ENCODE data around the gene ECHS1.

ECHS1 gene

GRCh38 chr10:133373174-133374090 lies at the start of gene ECHS1:
Gene ECHS1, minus strand, starts transcription at chr10:133373354. Its CDS starts 21 bp downstream, at chr10:133373333.
- ChIA-PET CTCF (interaction anchor here (1.6 kb wide), 2 partner anchors 16 to 64 kb away, joined by 3 to 4 read pairs; no protein-coding TSS in a partner anchor), POLR2A (interaction anchor here (0.9 kb wide), 1 partner anchor 95 kb away, joined by 4 read pairs; no protein-coding TSS in a partner anchor)
- peak; percentile 99 for DNase-seq (ENCODE audit: extremely low spot score)
- no peak for TF ChIP-seq CTCF (IDR thresholded peaks at IDR 0.05; ENCODE audit: control extremely low read depth, extremely low read depth, low read depth, missing control alignments)

- POLR2A ChIA-PET = interaction anchor here (0.5 kb wide), 1 partner anchor 54 kb away, joined by 5 read pairs; no protein-coding TSS in a partner anchor
- DNase-seq (ENCODE audit: extremely low spot score) = no peak
- no peak for TF ChIP-seq CTCF (IDR thresholded peaks at IDR 0.05; ENCODE audit: control extremely low read depth, extremely low read depth, low read depth, missing control alignments)
- CTCF ChIA-PET = interaction anchor here (1.1 kb wide), 1 partner anchor 21 kb away, joined by 3 read pairs; no protein-coding TSS in a partner anchor
Observed at GRCh38 chr10:133422223-133422806, 49.2 kb upstream of the ECHS1 start.

GRCh38 chr10:133421336-133422222 lies 48.4 kb upstream of the ECHS1 start:
- POLR2A ChIA-PET = interaction anchor here (0.5 kb wide), 1 partner anchor 54 kb away, joined by 5 read pairs; no protein-coding TSS in a partner anchor
- no peak for TF ChIP-seq CTCF (IDR thresholded peaks at IDR 0.05; ENCODE audit: control extremely low read depth, extremely low read depth, low read depth, missing control alignments)
- CTCF ChIA-PET = interaction anchor here (1.1 to 2.1 kb wide), 2 partner anchors 20 to 92 kb away, joined by 3 to 9 read pairs; no protein-coding TSS in a partner anchor
- DNase-seq (ENCODE audit: extremely low spot score) = peak; percentile 26

DNA sequence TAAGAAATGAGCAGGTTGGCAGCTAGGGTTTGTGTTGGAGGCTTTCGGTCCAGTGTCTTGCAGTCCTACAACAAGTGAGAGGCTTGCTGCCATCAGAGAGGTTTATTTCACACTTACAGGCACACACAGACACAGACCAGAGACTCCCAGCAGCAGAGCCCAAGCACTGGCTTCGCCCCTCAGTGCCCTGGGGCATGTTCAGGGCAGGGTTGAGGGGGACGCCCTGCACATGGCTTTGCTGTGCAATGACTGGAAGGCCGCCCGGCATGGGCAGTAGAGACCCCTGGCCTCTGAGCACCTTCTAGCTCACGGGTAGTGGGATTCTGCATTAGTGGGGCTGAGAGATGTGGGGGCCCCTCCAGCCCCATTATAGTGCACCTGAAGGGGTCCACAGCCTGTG lies 47.4 kb upstream of the ECHS1 start:
- ChIA-PET POLR2A (no interaction called here), CTCF (interaction anchor here (2.1 kb wide), 1 partner anchor 91 kb away, joined by 9 read pairs; no protein-coding TSS in a partner anchor)
- TF ChIP-seq CTCF (IDR thresholded peaks at IDR 0.05; ENCODE audit: control extremely low read depth, extremely low read depth, low read depth, missing control alignments) = no peak
- DNase-seq (ENCODE audit: extremely low spot score) = no peak

DNA sequence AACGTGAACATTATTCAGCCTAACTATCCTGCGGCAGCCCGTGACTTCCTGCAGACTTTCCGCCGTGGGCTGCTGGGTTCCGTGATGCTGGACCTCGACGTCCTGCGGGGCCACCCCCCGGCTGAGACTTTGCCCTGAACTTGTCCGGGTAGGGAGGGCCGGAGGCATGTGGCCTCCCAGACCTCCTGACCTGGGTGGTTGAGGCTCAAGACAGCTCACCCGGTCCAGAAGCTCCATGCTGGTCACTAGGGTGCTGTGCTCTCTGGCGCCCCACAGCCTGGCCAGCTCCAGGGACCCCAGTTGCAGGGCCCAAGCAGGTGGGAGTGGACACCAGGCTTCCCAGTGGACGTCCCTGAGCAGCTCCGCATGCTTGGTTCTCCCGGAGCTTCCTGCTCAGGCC lies 46.9 kb upstream of the ECHS1 start:
- TF ChIP-seq CTCF (IDR thresholded peaks at IDR 0.05; ENCODE audit: control extremely low read depth, extremely low read depth, low read depth, missing control alignments) = no peak
- DNase-seq (ENCODE audit: extremely low spot score) = no peak
- CTCF ChIA-PET = interaction anchor here (0.6 to 2.1 kb wide), 2 partner anchors 18 to 91 kb away, joined by 3 to 9 read pairs; no protein-coding TSS in a partner anchor
- POLR2A ChIA-PET = no interaction called here

All from GM10248 (cell line).